HL-60 (cell line): ENCODE measurements around the gene PRX.

Experiments used
- DNase-seq, 2 experiments: peaks; one replicate each; pipeline ENCODE4 v3.0.0-alpha.2; 2010 to 2020; ENCODE audit warnings: low read depth in 1 of 2, low spot score in 1 of 2
- H3K27ac ChIP-seq: fragments of 250-450 bp; sonication (Bioruptor Pico); replicated peaks from 2 replicates; pipeline ENCODE4 v1.5.1; 2020; ENCODE audit warnings: mild to moderate bottlenecking, moderate library complexity
- H3K27me3 ChIP-seq: fragments of 250-450 bp; sonication (Bioruptor Pico); 2 replicates; pipeline ENCODE4 v1.5.1; 2021; ENCODE audit warnings: mild to moderate bottlenecking, moderate library complexity; ENCODE audit not compliant: insufficient read depth, poor library complexity, severe bottlenecking
- H3K4me3 ChIP-seq: replicated peaks from 2 replicates; pipeline ENCODE4 v1.5.1; 2011; ENCODE audit warnings: mild to moderate bottlenecking, control low read depth, low read length; ENCODE audit not compliant: insufficient read depth
- GABPA ChIP-seq: IDR thresholded peaks from 2 replicates; pipeline ENCODE4 v1.6.1; 2012; ENCODE audit warnings: low read depth
- POLR2AphosphoS5 ChIP-seq: IDR thresholded peaks from 2 replicates; pipeline ENCODE4 v1.6.1; 2012; ENCODE audit warnings: low read depth
- SPI1 ChIP-seq: IDR thresholded peaks from 2 replicates; pipeline ENCODE4 v1.6.1; 2012; ENCODE audit warnings: low read depth, mild to moderate bottlenecking, borderline replicate concordance
- TF ChIP-seq, protein P1 (sequence below): IDR thresholded peaks from 2 replicates; pipeline ENCODE4 v1.6.1; 2012; ENCODE audit warnings: low read depth; ENCODE audit not compliant: insufficient replicate concordance
- TF ChIP-seq, protein P2 (sequence below): IDR thresholded peaks from one replicate; pipeline ENCODE4 v1.5.1; 2011; ENCODE audit warnings: low read length, control low read depth, inconsistent platforms; ENCODE audit not compliant: insufficient read depth

PRX gene

GRCh38 chr19:40369797-40370196 lies 43.4 kb downstream of the PRX start:
- H3K4me3 ChIP-seq = no peak overlapping the region
- TF ChIP-seq POLR2AphosphoS5 = no peak
- H3K27me3 ChIP-seq = no peaks in the 10 kb centered on the region
- no peak overlapping the region for H3K27ac ChIP-seq
- no peak for DNase-seq

DNA sequence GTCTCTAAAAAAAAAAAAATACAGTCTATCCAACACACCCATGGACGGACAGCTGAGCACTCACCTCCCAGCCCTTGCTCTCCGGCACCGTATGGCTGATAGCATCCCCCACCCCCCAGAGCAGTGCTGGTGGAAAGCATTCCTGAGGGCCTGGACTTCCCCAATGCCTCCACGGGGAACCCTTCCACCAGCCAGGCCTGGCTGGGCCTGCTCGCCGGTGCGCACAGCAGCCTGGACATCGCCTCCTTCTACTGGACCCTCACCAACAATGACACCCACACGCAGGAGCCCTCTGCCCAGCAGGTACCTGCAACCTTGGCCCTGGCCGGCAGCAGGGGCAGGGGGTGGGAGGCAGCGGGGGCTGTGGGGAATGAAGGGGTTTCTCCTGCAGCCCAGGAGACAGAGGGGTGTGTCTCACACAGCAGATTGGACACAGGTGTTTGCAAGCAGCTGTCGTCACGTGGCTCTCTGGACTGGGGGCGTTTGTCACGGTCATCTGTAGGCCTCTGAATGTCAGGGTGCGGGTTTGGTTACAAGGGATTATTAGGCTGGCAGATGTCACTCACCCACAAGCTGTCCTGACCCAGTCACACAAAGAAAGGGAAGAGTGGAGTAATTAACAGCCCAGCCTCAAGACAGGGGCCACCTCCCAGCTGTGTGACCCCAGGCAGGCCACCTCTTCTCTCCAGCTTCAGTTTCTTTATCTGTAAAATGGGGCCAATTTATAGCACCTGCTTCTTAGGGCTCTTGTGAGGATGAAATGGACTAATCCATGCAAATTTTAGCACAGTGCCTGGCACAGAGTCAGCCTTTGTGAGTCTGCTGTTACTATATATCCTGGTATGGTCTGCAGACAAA lies 45.4 kb downstream of the PRX start:
- TF ChIP-seq, protein P1, sequence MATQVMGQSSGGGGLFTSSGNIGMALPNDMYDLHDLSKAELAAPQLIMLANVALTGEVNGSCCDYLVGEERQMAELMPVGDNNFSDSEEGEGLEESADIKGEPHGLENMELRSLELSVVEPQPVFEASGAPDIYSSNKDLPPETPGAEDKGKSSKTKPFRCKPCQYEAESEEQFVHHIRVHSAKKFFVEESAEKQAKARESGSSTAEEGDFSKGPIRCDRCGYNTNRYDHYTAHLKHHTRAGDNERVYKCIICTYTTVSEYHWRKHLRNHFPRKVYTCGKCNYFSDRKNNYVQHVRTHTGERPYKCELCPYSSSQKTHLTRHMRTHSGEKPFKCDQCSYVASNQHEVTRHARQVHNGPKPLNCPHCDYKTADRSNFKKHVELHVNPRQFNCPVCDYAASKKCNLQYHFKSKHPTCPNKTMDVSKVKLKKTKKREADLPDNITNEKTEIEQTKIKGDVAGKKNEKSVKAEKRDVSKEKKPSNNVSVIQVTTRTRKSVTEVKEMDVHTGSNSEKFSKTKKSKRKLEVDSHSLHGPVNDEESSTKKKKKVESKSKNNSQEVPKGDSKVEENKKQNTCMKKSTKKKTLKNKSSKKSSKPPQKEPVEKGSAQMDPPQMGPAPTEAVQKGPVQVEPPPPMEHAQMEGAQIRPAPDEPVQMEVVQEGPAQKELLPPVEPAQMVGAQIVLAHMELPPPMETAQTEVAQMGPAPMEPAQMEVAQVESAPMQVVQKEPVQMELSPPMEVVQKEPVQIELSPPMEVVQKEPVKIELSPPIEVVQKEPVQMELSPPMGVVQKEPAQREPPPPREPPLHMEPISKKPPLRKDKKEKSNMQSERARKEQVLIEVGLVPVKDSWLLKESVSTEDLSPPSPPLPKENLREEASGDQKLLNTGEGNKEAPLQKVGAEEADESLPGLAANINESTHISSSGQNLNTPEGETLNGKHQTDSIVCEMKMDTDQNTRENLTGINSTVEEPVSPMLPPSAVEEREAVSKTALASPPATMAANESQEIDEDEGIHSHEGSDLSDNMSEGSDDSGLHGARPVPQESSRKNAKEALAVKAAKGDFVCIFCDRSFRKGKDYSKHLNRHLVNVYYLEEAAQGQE = no peak
- no peak for TF ChIP-seq GABPA
- H3K27ac ChIP-seq = no peak overlapping the region
- H3K4me3 ChIP-seq = no peak overlapping the region
- no peaks in the 10 kb centered on the region for H3K27me3 ChIP-seq
- no peak for DNase-seq

GRCh38 chr19:40366697-40367561 lies 46.2 kb downstream of the PRX start:
- no peak overlapping the region for H3K27ac ChIP-seq
- DNase-seq = peak in 1 of 2 experiments; percentile 54
- no peak overlapping the region for H3K4me3 ChIP-seq
- no peaks in the 10 kb centered on the region for H3K27me3 ChIP-seq
- TF ChIP-seq SPI1 (no peak), POLR2AphosphoS5 (no peak), GABPA (no peak)
- TF ChIP-seq, protein P1 = no peak
- TF ChIP-seq, protein P2, sequence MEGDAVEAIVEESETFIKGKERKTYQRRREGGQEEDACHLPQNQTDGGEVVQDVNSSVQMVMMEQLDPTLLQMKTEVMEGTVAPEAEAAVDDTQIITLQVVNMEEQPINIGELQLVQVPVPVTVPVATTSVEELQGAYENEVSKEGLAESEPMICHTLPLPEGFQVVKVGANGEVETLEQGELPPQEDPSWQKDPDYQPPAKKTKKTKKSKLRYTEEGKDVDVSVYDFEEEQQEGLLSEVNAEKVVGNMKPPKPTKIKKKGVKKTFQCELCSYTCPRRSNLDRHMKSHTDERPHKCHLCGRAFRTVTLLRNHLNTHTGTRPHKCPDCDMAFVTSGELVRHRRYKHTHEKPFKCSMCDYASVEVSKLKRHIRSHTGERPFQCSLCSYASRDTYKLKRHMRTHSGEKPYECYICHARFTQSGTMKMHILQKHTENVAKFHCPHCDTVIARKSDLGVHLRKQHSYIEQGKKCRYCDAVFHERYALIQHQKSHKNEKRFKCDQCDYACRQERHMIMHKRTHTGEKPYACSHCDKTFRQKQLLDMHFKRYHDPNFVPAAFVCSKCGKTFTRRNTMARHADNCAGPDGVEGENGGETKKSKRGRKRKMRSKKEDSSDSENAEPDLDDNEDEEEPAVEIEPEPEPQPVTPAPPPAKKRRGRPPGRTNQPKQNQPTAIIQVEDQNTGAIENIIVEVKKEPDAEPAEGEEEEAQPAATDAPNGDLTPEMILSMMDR = no peak

DNA sequence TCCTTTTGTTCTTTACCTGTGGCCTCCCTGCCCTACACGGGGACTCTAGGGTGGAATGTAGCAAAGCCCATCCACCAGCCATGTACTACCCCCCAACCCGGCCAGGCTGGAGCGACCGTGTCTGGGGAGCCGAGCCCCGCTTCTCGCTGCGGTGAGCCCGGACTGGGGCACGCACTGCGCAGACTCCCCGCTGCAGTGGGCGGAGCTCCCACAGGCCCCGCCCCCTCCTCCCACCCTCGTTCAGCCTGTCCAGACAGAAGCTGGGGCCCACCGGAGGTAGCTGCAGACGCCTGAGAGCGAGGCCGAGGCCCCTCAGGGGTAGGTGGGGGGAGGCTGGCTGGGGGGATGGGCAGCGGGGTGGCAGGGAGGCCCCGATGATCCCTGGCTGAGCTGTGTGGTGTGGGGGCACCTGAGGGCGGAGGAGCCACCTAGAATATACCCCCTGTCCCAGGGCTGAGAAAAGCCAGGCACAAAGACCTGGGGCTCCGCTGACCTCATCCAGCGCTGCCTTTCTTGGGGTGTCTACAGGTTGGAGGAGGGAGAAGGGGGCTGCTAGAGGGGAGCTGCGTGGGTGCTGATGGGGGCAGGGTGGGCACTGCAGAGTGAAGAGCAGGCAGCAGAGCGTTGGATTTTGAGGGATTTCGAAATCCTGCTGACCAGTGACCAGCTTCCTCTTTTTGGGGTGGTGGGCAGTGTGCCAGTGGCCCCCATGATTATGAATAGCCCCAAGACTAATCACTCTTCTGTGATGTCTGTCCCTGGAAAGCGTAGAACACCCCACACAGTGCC lies 47.4 kb downstream of the PRX start:
- no peak for DNase-seq

More for the DNA sequence above, 47.4 kb downstream of the PRX start:
- Histone ChIP-seq H3K27ac (no peak overlapping the region), H3K4me3 (no peak overlapping the region), H3K27me3 (no peaks in the 10 kb centered on the region)
- TF ChIP-seq, protein P1 = no peak
- TF ChIP-seq SPI1 = no peak
- TF ChIP-seq POLR2AphosphoS5 = no peak
- TF ChIP-seq GABPA = no peak
- TF ChIP-seq, protein P2 = no peak
